Measurements from ENCODE around the gene FNBP1.

GRCh38 chr9:129906298-129906697 is 136.7 kb downstream of the FNBP1 start:
- TF ChIP-seq CTCF (IDR thresholded peaks at IDR 0.05; ENCODE audit: insufficient read depth, low read length) (no peak), POLR2AphosphoS5 (IDR thresholded peaks at IDR 0.05; ENCODE audit: low read depth) (no peak), GABPA (IDR thresholded peaks at IDR 0.05; ENCODE audit: low read depth) (no peak), SPI1 (IDR thresholded peaks at IDR 0.05; ENCODE audit: borderline replicate concordance, low read depth) (no peak)
- TF ChIP-seq, protein P1, sequence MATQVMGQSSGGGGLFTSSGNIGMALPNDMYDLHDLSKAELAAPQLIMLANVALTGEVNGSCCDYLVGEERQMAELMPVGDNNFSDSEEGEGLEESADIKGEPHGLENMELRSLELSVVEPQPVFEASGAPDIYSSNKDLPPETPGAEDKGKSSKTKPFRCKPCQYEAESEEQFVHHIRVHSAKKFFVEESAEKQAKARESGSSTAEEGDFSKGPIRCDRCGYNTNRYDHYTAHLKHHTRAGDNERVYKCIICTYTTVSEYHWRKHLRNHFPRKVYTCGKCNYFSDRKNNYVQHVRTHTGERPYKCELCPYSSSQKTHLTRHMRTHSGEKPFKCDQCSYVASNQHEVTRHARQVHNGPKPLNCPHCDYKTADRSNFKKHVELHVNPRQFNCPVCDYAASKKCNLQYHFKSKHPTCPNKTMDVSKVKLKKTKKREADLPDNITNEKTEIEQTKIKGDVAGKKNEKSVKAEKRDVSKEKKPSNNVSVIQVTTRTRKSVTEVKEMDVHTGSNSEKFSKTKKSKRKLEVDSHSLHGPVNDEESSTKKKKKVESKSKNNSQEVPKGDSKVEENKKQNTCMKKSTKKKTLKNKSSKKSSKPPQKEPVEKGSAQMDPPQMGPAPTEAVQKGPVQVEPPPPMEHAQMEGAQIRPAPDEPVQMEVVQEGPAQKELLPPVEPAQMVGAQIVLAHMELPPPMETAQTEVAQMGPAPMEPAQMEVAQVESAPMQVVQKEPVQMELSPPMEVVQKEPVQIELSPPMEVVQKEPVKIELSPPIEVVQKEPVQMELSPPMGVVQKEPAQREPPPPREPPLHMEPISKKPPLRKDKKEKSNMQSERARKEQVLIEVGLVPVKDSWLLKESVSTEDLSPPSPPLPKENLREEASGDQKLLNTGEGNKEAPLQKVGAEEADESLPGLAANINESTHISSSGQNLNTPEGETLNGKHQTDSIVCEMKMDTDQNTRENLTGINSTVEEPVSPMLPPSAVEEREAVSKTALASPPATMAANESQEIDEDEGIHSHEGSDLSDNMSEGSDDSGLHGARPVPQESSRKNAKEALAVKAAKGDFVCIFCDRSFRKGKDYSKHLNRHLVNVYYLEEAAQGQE (IDR thresholded peaks at IDR 0.05; ENCODE audit: insufficient replicate concordance, low read depth), result no peak
